ENCODE data around the gene TCF25.
A peak's percentile ranks its signal among the peaks of the same experiment; 100 is the strongest.
"Not testable (repeated sequence)": the region's sequence is repeated elsewhere in the genome, so short reads cannot be mapped to it uniquely, and the experiment has no call there.

TCF25 gene

GRCh38 chr16:89905511-89906139 lies 32.2 kb downstream of the TCF25 start:
- no peak for DNase-seq

GRCh38 chr16:89906140-89907025 lies 33.0 kb downstream of the TCF25 start:
- no peak for DNase-seq

GRCh38 chr16:89907055-89907814 lies 33.8 kb downstream of the TCF25 start:
- DNase-seq: no peak

- no peak for DNase-seq
These were observed 34.8 kb downstream of the TCF25 start for GRCh38 chr16:89908236-89908635.

GRCh38 chr16:89909777-89910716 lies 36.7 kb downstream of the TCF25 start:
- peak; percentile 78 for DNase-seq

- DNase-seq: no peak
These were observed 37.4 kb downstream of the TCF25 start for GRCh38 chr16:89910717-89911354.

- no peak for DNase-seq
These were observed 38.0 kb downstream of the TCF25 start for GRCh38 chr16:89911375-89911774.

GRCh38 chr16:89912143-89912542 lies 38.8 kb downstream of the TCF25 start:
- DNase-seq: no peak

- no peak for DNase-seq
These were observed 39.2 kb downstream of the TCF25 start for GRCh38 chr16:89912627-89913026.

GRCh38 chr16:89913408-89914387 lies 40.3 kb downstream of the TCF25 start:
- DNase-seq: no peak

- not testable (repeated sequence) for DNase-seq
These were observed 41.4 kb downstream of the TCF25 start for GRCh38 chr16:89914642-89915285.

GRCh38 chr16:89915303-89916232 lies 42.2 kb downstream of the TCF25 start:
- no peak for DNase-seq

GRCh38 chr16:89917773-89918452 lies 44.5 kb downstream of the TCF25 start:
- DNase-seq: peak; percentile 86

GRCh38 chr16:89918453-89919347 lies 45.3 kb downstream of the TCF25 start, which contains the start of gene MC1R:
Gene MC1R (plus strand): TSS chr16:89918862. CDS start chr16:89919259, 397 bp downstream.
- peak; percentile 41 for DNase-seq

GRCh38 chr16:89919535-89920406 lies 46.4 kb downstream of the TCF25 start:
- no peak for DNase-seq

GRCh38 chr16:89920723-89921122 lies 47.3 kb downstream of the TCF25 start:
- DNase-seq: no peak
